DOHH2 (cell line): ENCODE data around the gene CAMSAP1.

Experiments used
- H3F3A ChIP-seq: fragments of 200-600 bp; sonication (generic), shearing (Covaris generic); 2 replicates; pipeline ENCODE4 v1.6.0; 2016; ENCODE audit warnings: antibody characterized with exemption, mild to moderate bottlenecking; ENCODE audit not compliant: control insufficient read depth, insufficient read depth
- H3K27ac ChIP-seq: fragments of 200-600 bp; sonication (generic); 2 replicates; pipeline ENCODE4 v1.5.1; 2014; ENCODE audit warnings: low read depth, mild to moderate bottlenecking, low read length, moderate library complexity
- H3K27me3 ChIP-seq: fragments of 200-600 bp; sonication (generic); 2 replicates; pipeline ENCODE4 v1.6.1; 2014; ENCODE audit warnings: mild to moderate bottlenecking, low read length, mixed read lengths; ENCODE audit not compliant: control insufficient read depth
- H3K36me3 ChIP-seq: fragments of 200-600 bp; sonication (generic); 2 replicates; pipeline ENCODE4 v1.6.1; 2014; ENCODE audit warnings: mild to moderate bottlenecking, low read length, moderate library complexity, mixed read lengths; ENCODE audit not compliant: control insufficient read depth
- H3K4me1 ChIP-seq: fragments of 200-600 bp; sonication (generic); 2 replicates; pipeline ENCODE4 v1.6.1; 2014; ENCODE audit warnings: mild to moderate bottlenecking, low read length, mixed read lengths; ENCODE audit not compliant: control insufficient read depth
- H3K4me2 ChIP-seq: fragments of 200-600 bp; sonication (generic); 2 replicates; pipeline ENCODE4 v1.6.0; 2014; ENCODE audit warnings: mild to moderate bottlenecking, low read length, moderate library complexity
- H3K4me3 ChIP-seq: fragments of 200-600 bp; sonication (generic); 2 replicates; pipeline ENCODE4 v1.5.1; 2014; ENCODE audit warnings: mild to moderate bottlenecking, low read length, mixed read lengths
- H3K79me2 ChIP-seq: fragments of 200-600 bp; sonication (generic); 2 replicates; pipeline ENCODE4 v1.6.1; 2014; ENCODE audit warnings: mild to moderate bottlenecking, low read length, mixed read lengths; ENCODE audit not compliant: control insufficient read depth
- H3K9me2 ChIP-seq: fragments of 200-600 bp; sonication (generic); replicated peaks from 2 replicates; pipeline ENCODE4 v1.6.1; 2014; ENCODE audit warnings: mild to moderate bottlenecking, low read length, mixed read lengths; ENCODE audit not compliant: control insufficient read depth
- H3K9me3 ChIP-seq: fragments of 200-600 bp; sonication (generic); 2 replicates; pipeline ENCODE4 v1.6.1; 2014; ENCODE audit warnings: antibody characterized with exemption, low read length, mixed read lengths; ENCODE audit not compliant: control insufficient read depth, insufficient read depth
- H4K20me1 ChIP-seq: fragments of 200-600 bp; sonication (generic); 2 replicates; pipeline ENCODE4 v1.6.0; 2014; ENCODE audit warnings: low read depth, mild to moderate bottlenecking, antibody characterized with exemption, low read length, moderate library complexity; ENCODE audit not compliant: control insufficient read depth, insufficient read depth
- EZH2phosphoT487 ChIP-seq: fragments of 200-600 bp; sonication (generic); IDR thresholded peaks from 2 replicates; pipeline ENCODE4 v1.6.1; 2017; ENCODE audit warnings: borderline replicate concordance, mild to moderate bottlenecking, antibody characterized with exemption, low read length, moderate library complexity, mixed read lengths
- TF ChIP-seq, protein P1 (sequence below): fragments of 200-600 bp; sonication (generic); IDR thresholded peaks from one replicate; pipeline ENCODE4 v1.5.1; 2014; ENCODE audit warnings: antibody characterized with exemption, mild to moderate bottlenecking, low read depth, low read length; ENCODE audit not compliant: poor library complexity, severe bottlenecking

Gene CAMSAP1

DNA sequence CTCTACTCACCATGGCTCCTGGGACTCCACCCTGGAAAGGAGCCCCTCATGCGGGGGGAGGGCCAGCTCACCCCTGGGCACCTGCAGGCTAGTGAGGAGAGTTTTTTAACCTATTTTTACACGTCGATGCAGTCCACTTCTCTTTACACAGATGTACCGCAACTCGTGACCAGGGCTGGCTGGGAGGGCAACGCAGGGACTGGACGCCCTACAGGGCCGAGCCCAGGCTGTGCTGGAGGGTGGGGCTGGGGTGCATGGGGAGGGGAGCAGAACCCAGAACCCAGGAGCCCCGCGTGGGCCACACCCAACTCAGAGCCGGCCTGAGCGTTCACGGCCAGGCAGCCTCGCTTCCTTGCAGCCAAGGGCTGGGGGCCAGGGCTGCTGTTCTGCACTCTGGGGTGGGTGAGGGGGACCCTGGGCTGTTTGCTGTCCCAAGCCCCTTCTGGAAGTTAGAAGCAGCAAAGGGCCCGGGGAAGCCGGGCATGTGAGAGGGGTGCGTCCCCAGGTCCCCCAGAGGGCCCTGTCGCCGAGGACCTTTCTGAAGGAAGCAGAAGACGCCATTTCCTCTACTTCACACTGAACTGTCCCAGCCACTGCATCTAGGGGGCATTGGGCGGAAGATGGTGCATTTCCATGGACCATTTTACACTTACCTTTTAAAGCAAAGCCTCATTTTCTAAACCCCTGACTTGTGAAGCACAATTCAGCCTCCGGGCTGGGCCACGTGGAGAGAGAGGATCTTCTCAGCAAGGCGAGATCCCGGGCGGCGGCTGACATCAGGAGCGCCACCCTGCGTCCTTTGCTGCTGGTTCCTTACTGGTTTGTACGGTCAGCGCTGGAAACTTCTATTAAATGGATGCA lies 114.8 kb downstream of the CAMSAP1 start:
- H3F3A ChIP-seq = no peaks in the 10 kb centered on the region
- H3K4me2 ChIP-seq = no peak overlapping the region
- H3K27me3 ChIP-seq = no peaks in the 10 kb centered on the region
- TF ChIP-seq, protein P1, sequence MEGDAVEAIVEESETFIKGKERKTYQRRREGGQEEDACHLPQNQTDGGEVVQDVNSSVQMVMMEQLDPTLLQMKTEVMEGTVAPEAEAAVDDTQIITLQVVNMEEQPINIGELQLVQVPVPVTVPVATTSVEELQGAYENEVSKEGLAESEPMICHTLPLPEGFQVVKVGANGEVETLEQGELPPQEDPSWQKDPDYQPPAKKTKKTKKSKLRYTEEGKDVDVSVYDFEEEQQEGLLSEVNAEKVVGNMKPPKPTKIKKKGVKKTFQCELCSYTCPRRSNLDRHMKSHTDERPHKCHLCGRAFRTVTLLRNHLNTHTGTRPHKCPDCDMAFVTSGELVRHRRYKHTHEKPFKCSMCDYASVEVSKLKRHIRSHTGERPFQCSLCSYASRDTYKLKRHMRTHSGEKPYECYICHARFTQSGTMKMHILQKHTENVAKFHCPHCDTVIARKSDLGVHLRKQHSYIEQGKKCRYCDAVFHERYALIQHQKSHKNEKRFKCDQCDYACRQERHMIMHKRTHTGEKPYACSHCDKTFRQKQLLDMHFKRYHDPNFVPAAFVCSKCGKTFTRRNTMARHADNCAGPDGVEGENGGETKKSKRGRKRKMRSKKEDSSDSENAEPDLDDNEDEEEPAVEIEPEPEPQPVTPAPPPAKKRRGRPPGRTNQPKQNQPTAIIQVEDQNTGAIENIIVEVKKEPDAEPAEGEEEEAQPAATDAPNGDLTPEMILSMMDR = no peak
- no peak for TF ChIP-seq EZH2phosphoT487
- no peaks in the 10 kb centered on the region for H3K9me3 ChIP-seq
- H3K79me2 ChIP-seq = no peaks in the 10 kb centered on the region
- H3K36me3 ChIP-seq = no peaks in the 10 kb centered on the region
- no peak overlapping the region for H3K4me3 ChIP-seq
- H3K27ac ChIP-seq = no peak overlapping the region
- no peaks in the 10 kb centered on the region for H3K9me2 ChIP-seq
- H3K4me1 ChIP-seq = no peaks in the 10 kb centered on the region
- no peaks in the 10 kb centered on the region for H4K20me1 ChIP-seq

DNA sequence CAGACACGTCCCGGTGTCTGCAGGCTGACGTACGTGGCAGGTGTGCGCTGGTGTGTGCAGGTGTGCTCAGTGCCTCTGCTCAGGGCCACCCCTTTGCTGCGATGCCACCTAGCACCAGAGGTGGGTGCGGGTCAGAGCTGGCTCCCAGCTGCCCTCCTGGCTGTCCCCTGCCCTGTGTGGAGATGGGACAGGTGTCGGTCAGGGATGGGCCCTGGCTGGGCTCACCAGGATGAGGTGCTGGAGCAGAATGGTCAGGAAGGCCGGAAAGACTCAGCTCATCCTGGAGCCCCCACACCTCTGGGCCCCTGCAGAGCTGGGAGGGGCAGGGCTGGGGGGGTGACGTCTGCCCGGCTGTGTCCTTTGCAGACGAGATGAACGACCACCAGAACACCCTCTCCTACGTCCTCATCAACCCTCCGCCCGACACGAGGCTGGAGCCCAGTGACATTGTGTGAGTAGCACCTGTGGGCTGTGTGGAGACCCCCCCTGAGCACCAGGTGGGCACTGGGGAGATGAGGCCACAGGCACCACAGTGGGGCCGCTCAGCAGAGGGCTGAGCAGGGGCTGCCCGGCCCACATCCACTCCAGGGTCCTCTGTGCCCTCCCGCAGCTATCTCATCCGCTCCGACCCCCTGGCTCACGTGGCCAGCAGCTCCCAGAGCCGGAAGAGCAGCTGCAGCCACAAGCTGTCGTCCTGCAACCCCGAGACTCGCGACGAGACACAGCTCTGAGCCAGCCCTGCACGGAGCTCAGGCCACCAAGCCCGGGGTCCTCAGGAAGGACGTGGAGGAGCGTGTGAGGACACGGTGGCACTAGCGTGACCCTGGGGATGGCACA lies 115.7 kb downstream of the CAMSAP1 start:
- Histone ChIP-seq H3K79me2 (no peaks in the 10 kb centered on the region), H3K9me2 (no peaks in the 10 kb centered on the region), H3K4me1 (no peaks in the 10 kb centered on the region), H3K36me3 (no peaks in the 10 kb centered on the region), H3K9me3 (no peaks in the 10 kb centered on the region), H3F3A (no peaks in the 10 kb centered on the region), H3K27ac (no peak overlapping the region), H4K20me1 (no peaks in the 10 kb centered on the region), H3K4me2 (no peak overlapping the region), H3K27me3 (no peaks in the 10 kb centered on the region), H3K4me3 (no peak overlapping the region)
- TF ChIP-seq, protein P1 = no peak
- no peak for TF ChIP-seq EZH2phosphoT487

DNA sequence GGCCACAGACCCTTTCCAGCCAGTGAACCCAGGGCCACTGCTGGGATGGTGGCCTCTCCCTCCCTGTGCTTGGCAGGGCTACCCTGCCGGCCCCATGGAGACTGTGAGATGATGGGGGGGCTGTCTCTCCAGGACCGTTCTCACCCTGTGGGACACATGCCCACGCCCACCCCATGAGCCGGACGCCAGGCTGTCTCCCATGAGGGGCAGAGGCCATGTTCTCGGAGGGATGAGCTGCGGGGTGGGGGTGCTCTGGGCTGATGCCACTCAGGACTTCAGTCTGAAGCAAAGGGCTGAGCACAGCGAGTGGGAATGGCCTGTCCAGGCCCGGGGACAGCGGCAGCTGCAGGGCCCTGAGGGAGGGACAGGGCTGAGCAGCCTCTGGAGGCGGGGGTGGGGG lies 116.5 kb downstream of the CAMSAP1 start:
- H3K36me3 ChIP-seq = no peaks in the 10 kb centered on the region
- no peaks in the 10 kb centered on the region for H3F3A ChIP-seq
- no peak overlapping the region for H3K4me2 ChIP-seq
- no peaks in the 10 kb centered on the region for H3K4me1 ChIP-seq
- H3K79me2 ChIP-seq = no peaks in the 10 kb centered on the region
- H3K9me2 ChIP-seq = no peaks in the 10 kb centered on the region
- H4K20me1 ChIP-seq = no peaks in the 10 kb centered on the region
- H3K4me3 ChIP-seq = no peak overlapping the region
- no peak overlapping the region for H3K27ac ChIP-seq
- TF ChIP-seq, protein P1 = no peak
- TF ChIP-seq EZH2phosphoT487 = no peak
- H3K9me3 ChIP-seq = no peaks in the 10 kb centered on the region
- H3K27me3 ChIP-seq = no peaks in the 10 kb centered on the region
